ENCODE results near the gene GLT8D1.

- no peak for TF ChIP-seq POLR2AphosphoS5 (IDR thresholded peaks at IDR 0.05)
- TF ChIP-seq, protein P1, sequence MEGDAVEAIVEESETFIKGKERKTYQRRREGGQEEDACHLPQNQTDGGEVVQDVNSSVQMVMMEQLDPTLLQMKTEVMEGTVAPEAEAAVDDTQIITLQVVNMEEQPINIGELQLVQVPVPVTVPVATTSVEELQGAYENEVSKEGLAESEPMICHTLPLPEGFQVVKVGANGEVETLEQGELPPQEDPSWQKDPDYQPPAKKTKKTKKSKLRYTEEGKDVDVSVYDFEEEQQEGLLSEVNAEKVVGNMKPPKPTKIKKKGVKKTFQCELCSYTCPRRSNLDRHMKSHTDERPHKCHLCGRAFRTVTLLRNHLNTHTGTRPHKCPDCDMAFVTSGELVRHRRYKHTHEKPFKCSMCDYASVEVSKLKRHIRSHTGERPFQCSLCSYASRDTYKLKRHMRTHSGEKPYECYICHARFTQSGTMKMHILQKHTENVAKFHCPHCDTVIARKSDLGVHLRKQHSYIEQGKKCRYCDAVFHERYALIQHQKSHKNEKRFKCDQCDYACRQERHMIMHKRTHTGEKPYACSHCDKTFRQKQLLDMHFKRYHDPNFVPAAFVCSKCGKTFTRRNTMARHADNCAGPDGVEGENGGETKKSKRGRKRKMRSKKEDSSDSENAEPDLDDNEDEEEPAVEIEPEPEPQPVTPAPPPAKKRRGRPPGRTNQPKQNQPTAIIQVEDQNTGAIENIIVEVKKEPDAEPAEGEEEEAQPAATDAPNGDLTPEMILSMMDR (IDR thresholded peaks at IDR 0.05), result no peak
- TF ChIP-seq POLR2A (IDR thresholded peaks at IDR 0.05), result no peak
- TF ChIP-seq EP300 (IDR thresholded peaks at IDR 0.05), result no peak
Observed at GRCh38 chr3:52679199-52679538, 26.4 kb downstream of the GLT8D1 start.
